Activated CD8-positive, alpha-beta memory T cell treated with anti-CD3 and anti-CD28 coated beads for 4 hours (primary cell): ENCODE data around the gene SH2D3A.
"Not testable (repeated sequence)": the region's sequence is repeated elsewhere in the genome, so short reads cannot be mapped to it uniquely, and the experiment has no call there.

Source experiments
- DNase-seq, 2 donors: peaks; one replicate each; pipeline ENCODE4 v3.0.0-alpha.2; 2020; ENCODE audit warnings: low read depth in 2 of 2

The SH2D3A gene

DNA sequence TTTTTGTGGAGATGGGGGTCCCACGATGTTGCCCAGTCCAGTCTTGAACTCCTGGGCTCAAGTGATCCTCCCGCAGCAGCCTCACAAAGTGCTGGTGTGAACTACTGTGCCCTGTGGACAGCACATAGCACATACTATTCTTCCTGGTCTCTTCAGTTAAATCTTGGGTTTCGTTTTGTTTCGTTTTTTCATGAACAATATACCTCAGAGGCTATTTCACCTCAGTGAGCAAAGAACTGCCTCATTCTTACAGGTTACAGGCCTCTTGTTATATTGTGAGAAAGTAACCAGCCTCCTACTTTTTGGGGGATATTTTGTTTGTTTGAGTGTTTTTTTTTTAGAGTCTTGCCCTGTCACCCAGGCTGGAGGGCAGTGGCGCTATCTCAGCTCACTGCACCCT lies 45.5 kb downstream of the SH2D3A start:
- DNase-seq, result no peak

DNA sequence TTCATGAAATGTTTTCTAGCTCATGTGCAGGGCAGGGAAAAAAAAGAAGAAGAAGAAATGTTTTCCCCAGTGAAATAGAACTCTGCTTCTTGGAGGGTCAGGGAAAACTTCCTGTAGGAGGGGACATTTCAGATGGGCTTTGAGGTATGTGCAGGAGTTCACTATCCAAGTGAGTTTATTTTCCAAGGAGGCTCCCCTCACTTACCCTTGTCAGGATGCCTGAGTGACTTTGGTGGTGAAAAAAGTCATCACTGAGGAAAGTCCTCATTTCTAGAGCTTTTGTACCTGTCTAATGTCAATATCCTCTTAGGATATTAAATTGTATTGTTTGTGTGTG lies 46.1 kb downstream of the SH2D3A start:
- DNase-seq, result no peak

DNA sequence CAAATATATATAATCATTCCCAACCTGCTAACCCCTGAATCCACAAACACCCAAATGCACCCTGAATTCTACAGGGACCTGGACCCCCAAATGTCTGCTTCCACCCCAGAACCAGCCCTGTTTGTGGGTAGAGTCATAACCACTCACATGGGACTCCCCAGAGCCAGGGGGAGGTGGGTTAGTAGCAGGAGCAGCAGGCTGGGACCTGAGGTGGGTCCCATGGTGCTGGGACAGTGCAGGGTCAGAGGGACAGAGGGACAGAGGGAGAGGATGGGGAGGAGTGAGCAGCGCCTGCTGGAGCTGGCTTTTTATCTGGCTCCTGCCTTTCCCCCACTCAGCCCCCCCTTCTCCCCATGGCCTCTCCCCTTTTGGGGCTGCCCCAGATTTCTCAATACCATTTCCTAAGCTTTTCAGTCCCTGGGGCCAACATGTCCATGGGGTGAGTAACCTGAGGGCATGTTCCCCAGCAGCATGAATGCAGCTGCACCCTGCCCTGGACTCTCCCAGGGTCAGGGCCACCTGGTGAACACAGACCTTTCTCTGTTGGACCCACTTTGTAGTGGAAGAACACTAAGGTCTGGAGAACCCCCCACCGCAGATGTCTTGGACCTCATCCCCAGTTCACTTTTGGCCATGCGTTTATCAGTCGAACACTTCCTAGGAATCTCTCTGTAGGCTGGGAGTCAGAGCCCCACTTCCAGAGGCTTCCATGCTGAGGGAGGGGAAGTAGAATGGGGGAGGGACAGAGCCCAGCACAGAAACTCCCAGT lies 46.7 kb downstream of the SH2D3A start, which contains the start of gene C3:
C3 (minus strand) TSS at position 282 of the 769 bp plus-strand sequence; CDS start at position 221, 61 bp downstream.
- DNase-seq, result no peak

DNA sequence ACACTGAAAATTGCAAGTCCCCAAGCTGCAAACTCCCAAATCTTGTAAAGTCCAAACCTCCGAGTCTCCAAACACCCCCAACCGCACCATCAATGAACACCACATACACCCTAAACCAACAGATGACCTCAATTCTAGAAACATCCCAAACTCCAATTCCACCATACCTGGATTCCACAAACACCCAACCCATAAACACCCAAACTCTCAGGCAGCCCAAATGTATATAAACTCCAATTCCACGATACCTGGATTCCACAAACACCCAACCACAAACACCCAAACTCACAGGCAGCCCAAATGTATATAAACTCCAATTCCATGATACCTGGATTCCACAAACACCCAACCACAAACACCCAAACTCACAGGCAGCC lies 47.3 kb downstream of the SH2D3A start:
- DNase-seq, result no peak

DNA sequence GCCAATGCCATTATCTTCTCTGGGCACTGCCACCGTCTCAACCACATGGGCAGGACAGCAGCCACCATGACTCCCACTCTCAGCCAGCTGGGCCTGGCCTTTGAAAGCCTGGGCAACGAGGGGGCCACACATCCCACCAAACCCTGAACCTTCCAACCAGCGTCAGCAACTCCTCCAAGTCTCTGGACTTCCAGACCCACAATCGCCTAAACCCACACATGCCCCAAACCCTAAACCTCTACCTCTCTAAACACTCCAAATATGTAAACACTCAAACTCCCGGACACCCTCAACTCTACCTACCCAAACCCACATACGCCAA lies 47.7 kb downstream of the SH2D3A start:
- no peak for DNase-seq

DNA sequence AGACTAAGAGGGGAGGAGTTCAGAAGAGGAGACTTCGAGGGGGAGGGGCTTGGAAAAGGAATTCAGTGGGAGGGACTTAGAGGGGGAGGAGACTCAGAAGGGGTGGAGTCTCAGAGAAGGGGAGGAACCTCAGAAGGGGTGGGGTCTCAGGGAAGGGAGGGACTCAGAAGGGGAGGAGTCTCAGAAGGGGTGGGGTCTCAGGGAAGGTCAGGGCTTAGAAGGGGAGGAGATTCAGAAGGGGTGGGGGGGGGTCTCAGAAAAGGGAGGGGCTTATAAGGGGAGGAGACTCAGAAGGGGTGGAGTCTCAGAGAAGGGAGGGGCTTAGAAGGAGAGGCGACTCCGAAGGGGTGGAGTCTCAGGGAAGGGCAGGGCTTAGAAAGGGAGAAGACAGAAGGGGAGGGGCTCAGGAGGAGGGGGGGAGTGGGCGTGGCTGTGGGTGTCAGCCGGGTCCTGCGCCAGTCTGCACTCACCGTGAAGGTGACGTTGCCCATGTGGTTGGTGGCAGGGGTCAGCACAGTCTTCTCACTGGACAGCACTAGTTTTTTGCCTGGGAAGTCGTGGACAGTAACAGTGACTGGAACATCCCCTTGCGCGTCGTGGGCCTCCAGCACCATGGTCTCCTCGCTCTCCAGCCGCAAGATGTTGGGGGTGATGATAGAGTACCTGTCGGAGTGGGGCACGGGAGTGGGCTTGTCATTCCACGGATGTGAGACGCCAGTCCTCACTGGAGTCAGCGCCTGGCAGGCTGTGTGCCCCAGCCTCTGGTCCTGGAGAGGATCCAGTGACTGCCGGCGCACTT lies 48.3 kb downstream of the SH2D3A start:
- no peak for DNase-seq

DNA sequence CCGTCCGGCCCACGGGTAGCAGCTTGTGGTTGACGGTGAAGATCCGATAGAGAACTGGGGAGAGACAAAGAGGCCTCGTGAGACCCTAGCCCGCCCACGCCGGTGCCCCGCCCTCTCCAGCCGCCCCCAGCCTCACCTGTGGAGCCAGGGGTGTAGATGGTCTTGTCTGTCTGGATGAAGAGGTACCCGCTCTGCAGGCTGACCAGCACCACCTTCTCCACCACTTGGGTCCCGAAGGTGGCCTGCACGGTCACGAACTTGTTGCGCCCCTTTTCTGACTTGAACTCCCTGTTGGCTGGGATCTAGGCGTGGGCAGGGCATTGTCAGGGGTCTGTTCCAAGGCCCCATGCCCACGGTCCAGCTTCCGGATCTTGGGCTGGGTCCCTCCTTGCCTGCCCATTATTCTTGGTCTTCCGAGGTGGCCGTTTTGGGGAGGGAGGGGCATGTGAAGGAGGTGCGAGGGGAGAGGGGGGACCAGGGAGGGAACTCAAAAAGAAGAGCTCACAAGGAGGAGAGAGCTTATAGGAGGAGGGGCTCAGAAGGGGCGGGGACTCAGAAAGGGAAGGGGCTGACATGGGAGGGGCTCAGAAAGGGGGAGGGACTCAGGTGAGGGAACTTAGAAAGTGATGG lies 49.0 kb downstream of the SH2D3A start:
- no peak for DNase-seq

DNA sequence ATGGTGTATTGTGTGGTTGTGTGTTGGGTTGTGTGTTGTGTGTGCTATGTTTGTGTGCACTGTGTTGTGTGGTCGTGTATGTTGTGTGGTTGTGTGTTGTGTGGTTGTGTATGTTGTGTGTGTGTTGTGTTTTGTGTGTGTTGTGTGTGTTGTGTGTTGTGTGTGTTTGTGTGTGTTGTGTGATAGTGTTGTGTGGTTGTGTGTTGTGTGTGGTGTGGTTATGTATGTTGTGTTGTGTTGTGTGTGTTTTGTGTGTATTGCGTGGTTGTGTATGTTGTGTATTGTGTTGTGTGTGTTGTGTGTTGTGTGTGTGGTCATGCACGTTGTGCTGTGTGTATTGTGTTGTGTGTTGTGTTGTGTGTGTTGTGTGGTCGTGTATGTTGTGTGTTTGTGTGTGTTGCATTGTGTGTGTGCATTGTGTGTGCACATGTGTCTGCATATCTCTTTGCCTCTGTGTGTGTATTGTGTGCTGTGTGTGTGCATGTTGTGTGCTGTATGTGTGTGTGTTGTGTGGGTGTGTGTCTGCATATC lies 49.7 kb downstream of the SH2D3A start:
- no peak for DNase-seq

DNA sequence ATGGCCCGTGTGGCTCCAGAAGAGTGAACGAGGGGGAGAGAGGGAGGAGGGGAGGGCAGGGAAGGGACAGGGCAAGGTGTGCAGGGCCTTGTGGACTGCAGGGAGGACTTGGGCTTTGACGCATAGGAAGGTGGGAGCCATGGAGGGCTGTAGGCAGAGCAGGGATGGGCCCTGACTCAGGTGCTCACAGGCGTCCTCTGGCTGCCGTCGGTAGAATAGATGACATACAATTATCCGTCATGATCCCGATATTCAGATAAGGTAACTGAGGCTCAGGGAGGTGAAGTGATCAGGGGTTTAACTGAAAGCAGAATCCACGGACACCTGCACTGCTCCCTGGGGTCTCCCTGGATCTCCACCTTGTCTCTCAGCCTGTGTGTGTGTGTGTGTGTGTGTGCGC lies 50.2 kb downstream of the SH2D3A start:
- DNase-seq, result no peak

DNA sequence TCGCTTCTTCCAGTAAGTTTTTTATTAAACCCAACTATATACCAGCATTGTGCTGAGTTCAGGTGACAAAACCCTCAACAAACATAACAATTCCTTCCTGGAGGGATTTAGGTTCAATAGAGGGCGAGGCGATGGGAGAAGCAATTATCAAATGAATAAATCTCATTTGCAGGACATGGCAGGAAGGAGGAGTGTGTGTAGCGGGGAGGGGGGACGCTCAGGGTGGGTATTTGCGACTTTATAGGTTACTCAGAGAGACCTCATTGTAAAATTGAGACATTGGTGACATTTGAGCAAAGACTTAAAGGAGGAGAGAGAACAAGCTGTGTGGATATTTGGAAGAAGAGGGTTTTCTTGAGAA lies 50.6 kb downstream of the SH2D3A start:
- DNase-seq, result no peak

DNA sequence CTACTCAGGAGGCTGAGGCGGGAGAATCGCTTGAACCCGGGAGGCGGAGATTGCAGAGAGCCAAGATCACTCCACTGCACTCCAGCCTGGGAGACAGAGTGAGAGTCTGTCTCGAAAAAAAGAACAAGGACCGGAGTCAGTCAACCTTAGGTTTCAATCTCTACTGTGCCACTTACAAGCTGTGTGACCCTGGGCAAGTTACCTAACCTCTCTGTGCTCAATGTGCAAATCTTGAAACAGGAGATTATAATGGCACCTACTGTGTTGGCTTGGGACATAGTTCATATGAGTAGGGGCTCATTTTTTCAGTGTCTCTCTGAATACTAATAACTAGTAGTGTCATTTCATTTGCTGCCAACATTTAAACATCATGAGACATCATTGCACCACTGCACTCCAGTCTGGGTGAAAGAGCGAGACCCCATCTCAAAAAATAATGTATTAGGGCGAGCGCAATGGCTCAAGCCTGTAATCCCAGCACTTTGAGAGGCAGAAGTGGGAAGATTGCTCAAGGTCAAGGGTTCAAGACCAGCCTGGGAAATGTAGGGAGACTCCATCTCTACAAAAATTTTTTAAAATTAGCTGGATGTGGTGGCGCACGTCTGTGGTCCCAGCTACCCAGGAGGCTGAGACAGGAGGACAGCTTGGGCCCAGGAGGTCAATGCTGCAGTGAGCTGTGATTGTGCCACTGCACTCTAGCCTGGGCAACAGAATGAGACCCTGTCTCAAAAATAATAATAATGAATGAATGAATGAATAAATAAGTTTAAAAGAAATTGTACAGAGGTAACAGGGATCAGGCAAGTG lies 52.3 kb downstream of the SH2D3A start:
- DNase-seq, result no peak

DNA sequence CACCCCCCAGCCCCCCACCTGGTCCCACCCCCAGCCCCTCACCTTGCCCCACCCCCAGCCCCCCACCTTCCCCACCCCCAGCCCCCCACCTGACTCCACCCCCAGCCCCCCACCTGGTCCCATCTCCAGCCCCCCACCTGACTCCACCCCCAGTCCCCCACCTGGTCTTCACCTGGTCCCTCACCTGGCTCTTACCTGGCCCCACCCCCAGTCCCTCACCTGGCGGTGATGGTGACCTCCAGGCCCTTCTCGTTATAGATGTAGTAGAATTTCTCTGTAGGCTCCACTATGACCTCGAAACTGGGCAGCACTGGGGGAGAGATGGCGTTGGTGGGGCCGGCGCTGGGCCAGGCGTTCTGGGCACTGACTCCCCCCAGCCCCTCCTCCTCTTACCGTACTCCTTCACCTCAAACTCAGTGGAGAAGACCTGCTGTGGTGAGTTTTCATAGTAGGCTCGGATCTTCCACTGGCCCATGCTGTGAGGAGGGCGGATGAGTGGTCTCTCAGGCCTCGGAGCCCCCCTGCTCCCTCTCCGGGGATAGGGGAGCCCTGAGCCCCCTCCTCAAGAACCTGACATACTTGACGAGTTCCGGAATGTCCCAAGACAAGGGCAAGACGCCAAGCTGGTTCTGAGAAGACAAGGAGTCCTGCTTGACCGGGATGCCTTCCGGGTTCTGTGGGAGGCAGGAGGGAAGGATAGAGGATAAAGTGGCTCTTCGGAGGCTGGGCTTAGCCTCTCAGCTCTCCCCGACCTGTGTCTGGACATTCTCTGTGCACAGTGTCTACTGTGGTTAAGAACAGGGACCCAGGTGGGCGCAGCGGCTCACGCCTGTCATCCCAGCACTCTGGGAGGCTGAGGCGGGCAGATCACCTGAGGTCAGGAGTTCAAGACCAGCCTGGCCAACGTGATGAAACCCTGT lies 53.2 kb downstream of the SH2D3A start:
- DNase-seq, result no peak

DNA sequence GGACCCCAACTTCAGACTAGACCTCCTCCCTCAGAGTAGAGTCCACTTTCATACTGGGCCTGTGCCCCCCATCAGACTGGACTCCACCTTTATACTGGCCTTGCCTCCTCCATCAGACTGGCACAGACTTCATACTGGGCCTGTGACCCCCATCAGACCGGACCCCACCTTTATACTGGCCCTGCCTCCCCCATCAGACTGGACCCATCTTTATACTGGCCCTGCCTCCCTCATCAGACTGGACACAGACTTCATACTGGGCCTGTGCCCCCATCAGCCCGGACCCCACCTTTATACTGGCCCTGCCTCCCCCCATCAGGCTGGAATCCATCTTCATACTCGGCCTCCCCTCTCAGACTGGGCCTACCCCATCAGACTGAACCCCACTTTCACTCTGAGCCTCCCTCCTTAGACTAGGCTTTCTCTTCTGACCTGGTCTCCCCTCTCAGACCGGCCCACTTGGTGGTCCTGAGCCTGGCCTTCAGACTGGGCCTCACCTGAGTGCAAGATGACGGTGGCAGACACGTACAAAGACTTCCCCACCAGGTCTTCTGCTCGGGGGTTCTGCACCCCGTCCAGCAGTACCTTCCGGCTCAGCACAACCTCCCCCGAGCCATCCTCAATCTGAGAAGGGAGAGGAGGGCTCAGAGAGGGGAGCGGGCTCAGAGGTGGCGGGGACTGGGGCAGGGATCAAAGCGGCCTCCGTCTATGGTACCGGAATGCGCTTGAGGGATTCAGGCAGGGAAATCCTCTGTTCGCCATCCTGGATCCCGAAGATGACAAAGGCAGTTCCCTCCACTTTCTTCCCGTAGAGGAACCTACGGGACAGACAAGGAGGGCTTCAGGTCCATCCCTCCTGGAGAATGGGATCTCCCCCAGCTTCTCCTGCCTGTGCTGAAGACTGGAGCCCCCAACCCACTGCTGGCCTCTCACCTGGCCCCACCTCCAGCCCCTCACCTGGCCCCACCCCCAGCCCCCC lies 54.3 kb downstream of the SH2D3A start:
- DNase-seq, result no peak

DNA sequence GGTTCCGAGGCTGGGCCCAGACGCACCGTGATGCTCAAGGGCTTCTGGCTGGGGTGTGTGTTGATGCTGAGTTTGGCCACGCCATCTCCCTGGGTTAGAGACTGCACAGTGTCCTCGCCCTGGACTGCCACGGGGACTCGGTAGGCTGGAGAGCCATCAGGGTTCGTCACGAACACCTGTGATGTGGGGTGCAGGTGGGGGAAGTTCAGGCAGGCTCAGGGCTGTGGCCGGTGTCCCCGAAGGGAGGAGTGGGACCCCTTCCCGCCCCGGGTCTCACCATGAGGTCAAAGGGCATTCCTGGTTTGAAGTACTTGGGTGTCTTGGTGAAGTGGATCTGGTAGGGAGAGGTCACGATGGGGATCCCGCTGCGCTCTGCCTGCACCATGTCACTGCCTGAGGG lies 55.0 kb downstream of the SH2D3A start:
- no peak for DNase-seq

DNA sequence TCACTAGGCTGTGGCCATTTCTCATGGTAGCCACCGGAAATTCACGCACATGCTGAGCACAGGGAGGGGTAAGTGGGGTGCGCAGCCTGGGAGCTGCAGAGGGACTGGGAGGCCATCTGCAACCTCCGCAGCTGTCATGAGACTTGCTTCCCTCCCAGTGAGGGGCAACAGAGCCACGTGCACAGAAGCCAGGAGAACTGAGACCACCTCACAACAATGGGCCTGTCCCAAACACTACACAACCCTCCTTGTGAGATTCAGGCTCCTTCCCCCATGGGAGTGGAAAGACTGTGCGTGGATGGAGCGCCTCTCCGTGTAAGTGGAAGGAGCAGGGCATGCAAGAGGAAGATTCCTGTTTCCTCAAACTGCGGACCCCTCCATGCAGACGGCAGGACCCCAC lies 55.6 kb downstream of the SH2D3A start:
- DNase-seq, result no peak

DNA sequence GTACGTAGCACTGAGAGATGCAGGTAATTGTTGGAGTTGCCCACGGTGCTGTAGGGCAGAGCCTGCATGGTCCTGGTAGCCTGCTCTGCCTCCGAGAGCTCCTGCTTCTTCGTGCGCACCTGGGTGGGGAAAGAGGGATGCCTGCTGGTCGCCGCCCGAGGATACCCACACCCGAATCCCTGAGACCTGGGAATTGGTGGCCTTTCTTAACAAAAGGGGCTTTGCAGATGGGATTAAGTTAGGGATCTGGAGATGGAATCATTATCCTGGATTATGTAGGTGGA lies 56.2 kb downstream of the SH2D3A start:
- DNase-seq, result no peak

DNA sequence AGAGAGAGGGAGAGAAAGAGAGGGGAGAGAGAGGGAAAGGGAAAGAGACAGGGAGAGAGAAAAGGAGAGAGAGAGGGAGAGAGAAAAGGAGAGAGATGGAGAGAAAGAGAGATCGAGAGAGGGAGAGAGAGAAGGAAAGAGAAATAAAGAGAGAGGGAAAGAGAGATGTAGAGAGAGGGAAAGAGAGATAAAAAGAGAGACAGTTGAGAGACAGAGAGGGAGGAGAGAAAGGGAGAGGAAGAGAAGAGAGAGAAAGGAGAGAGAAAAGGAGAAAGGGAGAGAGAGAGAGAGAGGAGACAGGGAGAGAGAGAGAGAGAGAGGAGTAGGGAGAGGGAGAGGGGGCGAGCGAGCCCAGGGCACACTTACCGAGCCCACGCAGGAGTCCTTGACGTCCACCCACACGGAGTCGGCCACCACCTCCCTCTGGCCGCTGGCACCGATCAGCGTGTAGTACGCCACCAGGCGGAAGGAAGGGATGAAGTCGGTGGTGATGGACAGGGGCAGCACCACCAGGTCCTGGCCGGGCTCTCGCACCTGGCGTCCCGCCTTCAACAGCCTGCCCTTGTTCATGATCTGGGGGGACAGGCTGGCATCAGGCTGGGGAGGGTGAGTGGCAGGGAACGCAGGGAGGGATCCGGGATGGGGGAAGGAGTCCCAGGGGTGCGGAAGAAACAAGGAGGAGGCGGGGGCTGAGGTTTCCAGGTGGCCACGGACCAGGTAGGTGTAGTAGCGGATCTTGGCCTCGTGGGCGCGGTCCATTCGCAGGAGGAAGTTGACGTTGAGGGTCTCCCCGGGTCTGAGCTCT lies 56.8 kb downstream of the SH2D3A start:
- no peak for DNase-seq

DNA sequence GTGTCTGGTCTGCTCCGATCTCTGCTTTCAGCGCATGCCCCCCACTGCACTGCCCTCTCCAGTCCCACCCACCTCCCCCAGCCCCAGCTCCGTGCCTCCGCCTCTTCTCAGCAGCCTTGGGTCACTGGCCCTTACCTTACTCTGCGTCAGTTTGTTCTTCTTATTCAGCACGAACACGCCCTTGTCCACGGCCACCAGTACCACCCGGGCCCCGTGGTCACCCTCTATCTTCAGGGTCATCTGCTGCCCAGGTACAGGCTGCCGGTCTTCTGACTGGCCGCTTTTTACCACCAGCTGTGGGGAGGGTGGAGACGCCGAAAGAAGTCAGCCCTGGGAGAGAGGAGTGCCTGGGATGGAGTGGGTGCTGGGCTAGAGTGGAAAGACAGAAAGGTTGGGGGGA lies 57.7 kb downstream of the SH2D3A start:
- no peak for DNase-seq

DNA sequence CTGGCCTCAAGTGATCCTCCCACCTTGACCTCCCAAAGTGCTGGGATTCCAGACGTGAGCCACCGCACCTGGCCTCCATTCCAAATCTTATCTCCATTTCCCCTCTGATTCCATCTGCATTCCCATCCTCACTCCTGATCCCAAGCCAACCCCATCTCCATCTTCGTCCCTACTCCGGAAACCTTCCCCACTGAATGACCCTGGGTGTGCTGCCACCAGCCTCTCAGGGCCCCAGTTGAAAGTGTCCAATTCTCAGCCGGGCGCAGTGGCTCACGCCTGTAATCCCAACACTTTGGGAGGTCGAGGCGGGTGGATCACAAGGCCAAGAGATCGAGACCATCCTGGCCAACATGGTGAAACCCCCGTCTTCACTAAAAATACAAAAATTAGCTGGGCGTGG lies 58.3 kb downstream of the SH2D3A start:
- not testable (repeated sequence) for DNase-seq
